HUES6 (cell line): ENCODE results near the gene ZNF444.
"Not testable (repeated sequence)": the region's sequence is repeated elsewhere in the genome, so short reads cannot be mapped to it uniquely, and the experiment has no call there.

ENCODE experiments used
- H3K27ac ChIP-seq: 2 replicates; pipeline ENCODE4 v1.7.0; 2013; ENCODE audit warnings: low read depth, mild to moderate bottlenecking, low read length, inconsistent platforms
- H3K27me3 ChIP-seq: 2 replicates; pipeline ENCODE4 v1.6.1; 2013; ENCODE audit warnings: low read length; ENCODE audit not compliant: control insufficient read depth, insufficient read depth
- H3K36me3 ChIP-seq: 2 replicates; pipeline ENCODE4 v1.6.1; 2013; ENCODE audit warnings: low read length; ENCODE audit not compliant: control insufficient read depth, insufficient read depth
- H3K4me1 ChIP-seq: 2 replicates; pipeline ENCODE4 v1.6.1; 2013; ENCODE audit warnings: low read length; ENCODE audit not compliant: control insufficient read depth, insufficient read depth
- H3K4me3 ChIP-seq: 2 replicates; pipeline ENCODE4 v1.5.1; 2013; ENCODE audit warnings: low read depth, low read length
- H3K9ac ChIP-seq: one replicate; pipeline ENCODE4 v1.6.1; 2013; ENCODE audit warnings: mild to moderate bottlenecking, low read length
- H3K9me3 ChIP-seq: 2 replicates; pipeline ENCODE4 v1.6.1; 2013; ENCODE audit warnings: low read depth, low read length; ENCODE audit not compliant: control insufficient read depth, insufficient read depth

Gene ZNF444

DNA sequence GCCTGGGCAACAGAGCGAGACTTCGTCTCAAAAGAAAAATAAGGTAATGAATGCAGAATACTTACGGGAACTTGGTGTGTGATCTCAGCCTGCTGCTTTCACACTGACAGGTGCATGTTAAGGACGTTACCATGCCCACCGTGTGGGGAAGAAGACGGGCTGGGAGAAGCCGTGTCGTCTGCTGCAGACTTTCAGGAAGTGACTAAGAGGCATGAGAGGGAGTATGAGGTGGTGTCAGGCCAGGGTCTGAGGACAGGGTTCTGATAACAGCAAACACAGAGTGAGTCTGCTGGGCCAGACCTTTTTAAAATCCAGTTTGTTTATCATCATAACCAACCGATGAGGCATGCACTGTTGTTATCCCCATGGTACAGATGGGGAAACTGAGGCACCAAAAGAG, 21.2 kb downstream of the ZNF444 start:
- no peaks in the 10 kb centered on the region for H3K4me1 ChIP-seq
- H3K4me3 ChIP-seq: no peak overlapping the region
- peaks cover 35% of the 10 kb centered on the region for H3K36me3 ChIP-seq
- no peak overlapping the region for H3K9ac ChIP-seq
- H3K9me3 ChIP-seq: no peaks in the 10 kb centered on the region
- no peak overlapping the region for H3K27ac ChIP-seq
- H3K27me3 ChIP-seq: no peaks in the 10 kb centered on the region

DNA sequence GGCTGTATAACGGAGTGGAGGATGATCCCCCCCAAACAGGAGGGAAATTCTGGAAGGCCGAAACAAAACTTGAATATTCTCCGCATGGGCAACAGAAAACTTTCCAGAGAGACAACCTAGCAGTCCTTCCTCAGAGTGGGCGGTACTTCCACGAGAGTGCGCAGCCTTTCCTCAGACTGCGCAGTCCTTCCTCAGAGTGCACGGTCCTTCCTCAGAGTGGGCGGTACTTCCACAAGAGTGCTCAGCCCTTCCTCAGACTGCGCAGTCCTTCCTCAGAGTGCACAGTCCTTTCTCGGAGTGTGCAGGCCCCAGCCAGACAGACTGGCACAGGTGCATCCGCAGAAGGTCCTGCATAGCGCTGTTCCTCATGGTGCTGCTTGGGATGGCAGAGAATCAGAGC, 22.0 kb downstream of the ZNF444 start:
- Histone ChIP-seq H3K27ac (no peak overlapping the region), H3K27me3 (no peaks in the 10 kb centered on the region), H3K9me3 (no peaks in the 10 kb centered on the region), H3K4me1 (no peaks in the 10 kb centered on the region), H3K9ac (no peak overlapping the region), H3K4me3 (no peak overlapping the region), H3K36me3 (peaks cover 29% of the 10 kb centered on the region)

DNA sequence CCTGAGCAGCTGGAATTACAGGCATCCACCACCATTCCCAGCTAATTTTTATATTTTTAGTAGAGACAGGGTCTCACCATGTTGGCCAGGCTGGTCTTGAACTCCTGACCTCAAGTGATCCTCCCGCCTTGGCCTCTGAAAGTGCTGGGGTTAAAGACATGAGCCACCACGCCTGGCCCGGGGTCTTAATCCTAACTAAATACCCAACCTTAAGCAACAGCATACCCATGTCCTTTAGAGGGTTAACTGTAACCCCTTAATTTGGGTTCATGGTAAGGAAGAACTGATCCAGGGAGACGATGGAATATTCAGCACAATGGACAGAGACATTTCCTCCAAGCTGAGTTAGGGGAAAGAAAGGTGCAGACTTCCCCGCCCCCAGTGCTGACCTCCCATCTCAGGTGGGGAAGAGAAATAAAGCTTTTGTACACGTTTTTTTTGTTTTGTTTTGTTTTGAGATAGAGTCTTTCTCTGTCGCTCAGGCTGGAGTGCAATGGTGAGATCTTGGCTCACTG, 26.0 kb downstream of the ZNF444 start:
- Histone ChIP-seq H3K9ac (no peak overlapping the region), H3K9me3 (no peaks in the 10 kb centered on the region), H3K36me3 (no peaks in the 10 kb centered on the region), H3K4me3 (no peak overlapping the region), H3K4me1 (no peaks in the 10 kb centered on the region), H3K27me3 (peaks cover 3% of the 10 kb centered on the region; the same call in 1 of the 2 replicates), H3K27ac (no peak overlapping the region)

DNA sequence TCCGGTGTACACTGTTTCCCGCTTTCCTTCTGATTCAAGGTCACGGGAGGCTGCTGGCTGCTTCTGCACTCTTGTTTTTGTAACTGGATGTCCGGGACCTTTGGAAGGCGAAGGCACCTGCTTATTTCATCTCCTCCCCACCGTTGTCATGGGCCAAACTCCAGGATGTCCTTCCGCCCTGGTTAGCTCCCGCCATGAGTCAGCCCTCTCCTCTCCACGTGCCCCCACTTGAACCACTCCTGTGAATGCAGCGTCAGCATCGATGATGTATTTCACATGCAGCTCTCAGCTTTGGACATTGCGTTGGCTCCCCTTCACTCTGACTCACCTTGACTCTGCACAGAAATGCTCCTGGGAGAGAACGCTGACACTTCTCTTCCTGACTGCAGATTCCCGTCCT, 29.2 kb downstream of the ZNF444 start:
- no peak overlapping the region for H3K4me3 ChIP-seq
- peaks cover 1% of the 10 kb centered on the region; the same call in 1 of the 2 replicates for H3K4me1 ChIP-seq
- H3K36me3 ChIP-seq: no peaks in the 10 kb centered on the region
- H3K27ac ChIP-seq: no peak overlapping the region
- peaks cover 3% of the 10 kb centered on the region; the same call in 1 of the 2 replicates for H3K27me3 ChIP-seq
- no peak overlapping the region for H3K9ac ChIP-seq
- H3K9me3 ChIP-seq: no peaks in the 10 kb centered on the region

DNA sequence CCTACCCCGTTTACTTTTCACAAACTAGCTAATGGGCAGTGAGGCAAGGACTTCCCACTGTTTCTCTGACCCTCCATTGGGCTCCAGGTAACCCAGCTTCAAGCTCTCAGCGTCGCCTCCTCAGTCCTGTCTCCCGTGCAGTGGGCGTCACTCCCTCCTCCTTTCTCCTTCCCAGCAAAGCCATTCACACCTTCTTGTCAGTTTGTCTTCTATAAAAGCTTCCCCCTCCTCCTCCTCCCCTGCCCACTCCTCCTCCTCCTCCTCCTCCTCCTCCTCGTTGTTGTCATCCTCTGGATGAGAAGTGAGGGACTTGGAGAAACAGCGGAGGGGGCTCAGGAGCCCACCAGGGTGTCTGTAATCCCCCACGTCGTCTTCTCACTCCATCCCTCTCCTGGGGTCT, 33.0 kb downstream of the ZNF444 start:
- H3K4me1 ChIP-seq: peaks cover 6% of the 10 kb centered on the region; the same call in 1 of the 2 replicates
- no peak overlapping the region for H3K27ac ChIP-seq
- H3K9ac ChIP-seq: no peak overlapping the region
- peaks cover 17% of the 10 kb centered on the region; the same call in 1 of the 2 replicates for H3K27me3 ChIP-seq
- no peaks in the 10 kb centered on the region for H3K36me3 ChIP-seq
- H3K9me3 ChIP-seq: no peaks in the 10 kb centered on the region
- H3K4me3 ChIP-seq: no peak overlapping the region

DNA sequence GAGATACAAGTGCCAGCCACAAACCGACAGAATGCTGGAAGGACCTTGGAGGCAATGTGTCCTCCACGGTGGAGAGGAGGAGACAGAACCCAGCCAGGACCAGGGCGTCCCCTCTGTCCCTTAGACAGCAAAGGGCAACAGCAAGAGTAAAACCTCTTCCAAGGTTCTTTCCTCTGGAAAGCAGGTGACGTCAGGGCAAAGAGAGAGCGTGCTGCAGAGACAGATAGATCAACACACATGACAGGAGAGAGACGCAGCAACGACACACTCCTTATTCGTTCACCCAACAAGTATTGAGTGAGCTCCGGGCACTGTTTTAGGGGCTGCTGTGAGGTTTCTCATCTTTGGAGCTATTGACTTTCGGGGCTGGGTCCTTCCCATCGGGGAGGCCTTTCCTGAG, 33.5 kb downstream of the ZNF444 start:
- H3K4me3 ChIP-seq: no peak overlapping the region
- H3K27ac ChIP-seq: no peak overlapping the region
- no peaks in the 10 kb centered on the region for H3K36me3 ChIP-seq
- H3K4me1 ChIP-seq: peaks cover 6% of the 10 kb centered on the region; the same call in 1 of the 2 replicates
- no peaks in the 10 kb centered on the region for H3K9me3 ChIP-seq
- no peak overlapping the region for H3K9ac ChIP-seq
- peaks cover 17% of the 10 kb centered on the region; the same call in 1 of the 2 replicates for H3K27me3 ChIP-seq

DNA sequence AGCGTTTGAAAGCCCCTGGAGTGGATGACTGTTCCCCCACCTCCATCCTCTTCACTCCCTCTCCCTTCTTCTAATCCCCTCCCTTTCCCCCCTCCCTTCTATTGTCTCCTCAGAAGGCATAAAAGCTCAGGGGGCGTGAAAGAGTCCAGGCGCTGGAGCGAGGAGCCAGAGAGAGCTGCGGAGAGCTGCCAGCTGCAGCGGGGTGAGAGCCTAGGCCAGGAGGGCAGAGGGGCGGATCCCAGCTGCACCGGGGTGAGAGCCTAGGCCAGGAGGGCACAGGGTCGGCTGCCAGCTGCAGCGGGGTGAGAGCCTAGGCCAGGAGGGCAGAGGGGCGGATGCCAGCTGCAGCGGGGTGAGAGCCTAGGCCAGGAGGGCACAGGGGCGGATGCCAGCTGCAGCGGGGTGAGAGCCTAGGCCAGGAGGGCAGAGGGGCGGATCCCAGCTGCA, 34.8 kb downstream of the ZNF444 start, which contains the start of gene GALP:
Gene GALP (plus strand): TSS at position 148 of the 447 bp plus-strand sequence. CDS start 1,101 bp downstream, outside the sequence.
- H3K27me3 ChIP-seq: peaks cover 14% of the 10 kb centered on the region; the same call in 1 of the 2 replicates
- not testable (repeated sequence) for H3K9me3 ChIP-seq, H3K4me1 ChIP-seq, H3K36me3 ChIP-seq, H3K27ac ChIP-seq, H3K9ac ChIP-seq, H3K4me3 ChIP-seq

DNA sequence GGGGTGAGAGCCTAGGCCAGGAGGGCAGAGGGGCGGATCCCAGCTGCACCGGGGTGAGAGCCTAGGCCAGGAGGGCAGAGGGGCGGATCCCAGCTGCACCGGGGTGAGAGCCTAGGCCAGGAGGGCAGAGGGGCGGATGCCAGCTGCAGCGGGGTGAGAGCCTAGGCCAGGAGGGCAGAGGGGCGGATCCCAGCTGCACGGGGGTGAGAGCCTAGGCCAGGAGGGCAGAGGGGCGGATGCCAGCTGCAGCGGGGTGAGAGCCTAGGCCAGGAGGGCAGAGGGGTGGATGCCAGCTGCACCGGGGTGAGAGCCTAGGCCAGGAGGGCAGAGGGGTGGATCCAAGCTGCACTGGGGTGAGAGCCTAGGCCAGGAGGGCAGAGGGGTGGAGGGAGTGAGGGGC, 35.2 kb downstream of the ZNF444 start:
- H3K9ac ChIP-seq, H3K36me3 ChIP-seq: not testable (repeated sequence)
- peaks cover 14% of the 10 kb centered on the region; the same call in 1 of the 2 replicates for H3K27me3 ChIP-seq

DNA sequence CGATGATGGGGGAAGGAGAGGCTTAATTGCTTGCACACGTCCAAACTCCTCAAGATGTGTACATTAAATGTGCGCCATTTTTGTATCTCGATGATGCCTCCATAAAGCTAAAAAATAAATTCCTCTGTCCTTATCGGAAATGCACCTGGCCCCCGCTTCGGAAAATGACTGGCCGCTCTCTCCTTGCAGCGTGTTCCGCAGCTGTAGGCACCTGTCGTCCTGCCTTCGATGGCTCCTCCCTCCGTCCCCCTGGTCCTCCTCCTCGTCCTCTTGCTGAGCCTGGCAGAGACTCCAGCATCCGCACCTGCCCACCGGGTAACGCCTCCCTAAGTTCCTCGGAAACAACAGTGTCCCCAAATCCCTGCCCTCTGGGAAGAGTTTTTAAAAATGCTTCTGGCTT, 35.8 kb downstream of the ZNF444 start:
- Histone ChIP-seq H3K4me3 (no peak overlapping the region), H3K4me1 (peaks cover 6% of the 10 kb centered on the region; the same call in 1 of the 2 replicates), H3K27me3 (peaks cover 17% of the 10 kb centered on the region; the same call in 1 of the 2 replicates), H3K36me3 (no peaks in the 10 kb centered on the region), H3K9me3 (no peaks in the 10 kb centered on the region), H3K27ac (no peak overlapping the region), H3K9ac (no peak overlapping the region)

More for the DNA sequence above, 35.2 kb downstream of the ZNF444 start:
- H3K9me3 ChIP-seq, H3K27ac ChIP-seq, H3K4me1 ChIP-seq, H3K4me3 ChIP-seq: not testable (repeated sequence)

DNA sequence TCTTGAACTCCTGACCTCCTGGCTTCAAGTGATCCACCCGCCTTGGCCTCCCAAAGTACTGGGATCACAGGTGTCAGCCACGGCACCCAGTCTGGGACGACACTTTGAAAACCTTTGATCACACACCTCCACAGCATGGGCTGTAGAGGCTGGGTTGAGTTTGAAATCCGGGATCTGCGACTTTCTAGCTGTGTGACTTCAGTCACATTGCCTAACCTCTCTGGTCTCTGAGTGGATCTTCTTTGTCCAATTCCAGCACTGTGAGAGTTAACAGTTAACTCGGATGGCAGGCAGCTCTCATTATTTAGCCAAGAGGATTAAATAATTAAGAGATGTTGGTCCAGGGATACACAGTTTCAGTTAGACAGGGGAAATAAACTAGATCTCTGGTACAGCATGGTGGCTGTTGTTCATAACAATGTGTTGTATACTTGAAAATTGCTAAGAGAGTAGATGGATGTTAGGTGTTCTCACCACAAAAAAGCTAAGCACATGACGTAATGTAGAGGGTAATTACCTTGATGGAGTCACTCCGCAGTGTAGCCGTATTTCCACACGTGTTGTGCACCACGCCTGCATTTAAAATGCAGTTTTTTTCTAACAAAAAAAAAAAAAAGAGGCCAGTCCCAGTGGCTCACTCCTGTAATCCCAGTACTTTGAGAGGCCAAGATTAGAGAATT, 36.6 kb downstream of the ZNF444 start:
- Histone ChIP-seq H3K4me3 (no peak overlapping the region), H3K9ac (no peak overlapping the region), H3K27ac (no peak overlapping the region), H3K36me3 (no peaks in the 10 kb centered on the region), H3K4me1 (peaks cover 6% of the 10 kb centered on the region; the same call in 1 of the 2 replicates), H3K27me3 (peaks cover 21% of the 10 kb centered on the region; the same call in 1 of the 2 replicates), H3K9me3 (no peaks in the 10 kb centered on the region)

DNA sequence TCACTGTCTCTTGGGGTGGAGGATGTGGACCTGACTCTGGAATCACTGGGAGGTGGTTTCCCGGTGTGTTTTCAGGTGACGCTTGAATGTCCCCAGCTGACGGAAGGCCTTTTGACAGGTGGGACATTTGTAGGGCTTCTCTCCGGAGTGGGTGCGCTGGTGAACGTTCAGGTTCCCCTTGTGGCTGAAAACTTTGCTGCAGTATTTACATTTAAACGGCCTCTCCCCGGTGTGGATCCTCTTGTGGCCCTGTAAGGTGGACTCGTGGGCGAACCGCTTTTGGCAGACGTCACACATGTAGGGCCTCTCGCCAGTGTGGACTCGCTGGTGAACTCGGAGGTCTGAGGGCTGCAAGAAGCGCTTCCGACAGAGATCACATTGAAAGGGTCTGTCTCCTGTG, 48.7 kb downstream of the ZNF444 start:
- no peaks in the 10 kb centered on the region for H3K27me3 ChIP-seq
- H3K4me3 ChIP-seq: no peak overlapping the region
- H3K4me1 ChIP-seq: no peaks in the 10 kb centered on the region
- no peaks in the 10 kb centered on the region for H3K36me3 ChIP-seq
- no peaks in the 10 kb centered on the region for H3K9me3 ChIP-seq
- no peak overlapping the region for H3K9ac ChIP-seq
- H3K27ac ChIP-seq: no peak overlapping the region
